Measurements from ENCODE around the gene GAB2. TPM values are rescaled to one million over a fixed set of nuclear protein-coding genes. Genes with fewer than 3 reads are reported as not detected.

GAB2 gene
- total and polyA plus RNA-seq, 10 of the 15 experiments (the other 5 are each of a cell fraction or from before 2014, with no cell fraction given) = 0.69 to 12.6 (median 3.8) TPM

GRCh38 chr11:78200553-78200952 lies 217.1 kb downstream of the GAB2 start:
- ChIA-PET CTCF (no interaction called here), POLR2A (no interaction called here), RAD21 (ENCODE audit: unreplicated experiment) (no interaction called here), SMC1A (ENCODE audit: uncharacterized antibody, unreplicated experiment) (no interaction called here)
- Histone ChIP-seq H3K36me3 (ENCODE audit: control insufficient read depth in 2 of 2, insufficient read depth in 2 of 2, low read length in 1 of 2) (no peaks in the 10 kb centered on the region; a peak in 2 of 4 replicates), H2AFZ (ENCODE audit: control insufficient read depth, low read depth, low read length) (no peak overlapping the region), H3K9ac (ENCODE audit: control insufficient read depth, insufficient read depth, low read length) (no peak overlapping the region), H3K4me3 (no peak overlapping the region), H4K20me1 (ENCODE audit: control insufficient read depth, insufficient read depth) (no peaks in the 10 kb centered on the region), H3K79me2 (ENCODE audit: control insufficient read depth, insufficient read depth, low read length) (no peaks in the 10 kb centered on the region), H3K4me1 (ENCODE audit: control insufficient read depth, insufficient read depth, low read length) (peaks cover 6% of the 10 kb centered on the region; the same call in 1 of the 2 replicates), H3K9me3 (replicated peaks; ENCODE audit: control insufficient read depth, insufficient read depth, low read length) (no peaks in the 10 kb centered on the region; the same call in 2 of the 3 replicates), H3K27me3 (replicated peaks in 1 of 2; ENCODE audit: control insufficient read depth in 2 of 2, insufficient read depth in 2 of 2, low read length in 1 of 2) (no peaks in the 10 kb centered on the region), H3K27ac (ENCODE audit: control insufficient read depth, insufficient read depth) (no peak overlapping the region), H3K4me2 (ENCODE audit: control insufficient read depth, insufficient read depth) (no peak overlapping the region)
- ATAC-seq (no peak), FAIRE-seq (no peak), DNase-seq (ENCODE audit: low read depth, low spot score) (no peak)
- intact Hi-C loops (cut with micrococcal nuclease; ENCODE audit: unreplicated experiment) = no loop called here
- WGBS (ENCODE audit: insufficient coverage, insufficient replicate concordance, low lambda C conversion rate, missing lambda C conversion rate) = 89% methylated on average over 13 of the region's 13 CpGs
- no peak for TF ChIP-seq MYC (IDR thresholded peaks at IDR 0.05; ENCODE audit: insufficient read depth, insufficient read length, insufficient replicate concordance, low read length, severe bottlenecking)
- no peak for TF ChIP-seq BRCA1 (IDR thresholded peaks at IDR 0.05; ENCODE audit: low read depth, low read length)
- TF ChIP-seq ETV6 (conservative IDR thresholded peaks at IDR 0.05 in 1 of 2, IDR thresholded peaks at IDR 0.05 in 1 of 2; ENCODE audit: borderline replicate concordance in 1 of 2, low read depth in 1 of 2) = no peak
- TF ChIP-seq EP300 (IDR thresholded peaks at IDR 0.05; ENCODE audit: borderline replicate concordance in 1 of 2, control insufficient read depth in 1 of 2, low read depth in 2 of 2, low read length in 2 of 2) = no peak
- TF ChIP-seq NBN (IDR thresholded peaks at IDR 0.05) = no peak
- TF ChIP-seq KDM1A (IDR thresholded peaks at IDR 0.05; ENCODE audit: borderline replicate concordance) = no peak
- TF ChIP-seq SUZ12 (IDR thresholded peaks at IDR 0.05; ENCODE audit: unreplicated experiment) = no peak
- TF ChIP-seq STAT3 (IDR thresholded peaks at IDR 0.05; ENCODE audit: low read depth, low read length) = no peak
- TF ChIP-seq BCL11A (IDR thresholded peaks at IDR 0.05; ENCODE audit: low read depth, low read length) = no peak
- no peak for TF ChIP-seq ZBED1 (IDR thresholded peaks at IDR 0.05; ENCODE audit: borderline replicate concordance)
- in situ Hi-C loops (cut with MboI) = no loop called here
- no TSS peak for BruUV-seq (replicated peaks)
